GM15510 (cell line): ENCODE data around the gene FRMPD2.

Experiments
- POLR2A ChIP-seq: IDR thresholded peaks from 3 replicates; pipeline ENCODE4 v1.6.1; 2011; ENCODE audit warnings: borderline replicate concordance; ENCODE audit not compliant: insufficient read length; ENCODE audit errors: extremely low read depth

The FRMPD2 gene

GRCh38 chr10:48245977-48246376 lies 28.5 kb downstream of the FRMPD2 start:
- no peak for TF ChIP-seq POLR2A

DNA sequence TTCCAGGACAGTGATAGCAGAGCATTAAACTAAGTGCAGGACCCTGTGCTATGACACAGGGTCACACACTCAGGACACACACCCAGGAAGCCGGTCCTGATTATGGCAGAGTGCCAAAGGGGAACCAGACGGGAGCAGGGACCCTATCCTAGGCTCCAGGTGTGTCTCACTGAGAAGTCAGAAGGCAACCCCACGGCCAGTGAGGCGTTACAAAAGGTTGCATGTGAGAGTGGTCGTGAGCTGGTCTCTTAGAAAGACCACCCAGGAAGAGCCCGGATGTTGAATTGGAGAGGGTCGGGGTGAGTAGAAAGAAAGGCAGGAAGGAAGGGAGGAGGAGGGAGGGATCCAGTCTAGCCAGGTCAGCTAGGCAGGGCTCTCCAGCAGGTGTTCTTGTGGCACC lies 31.0 kb downstream of the FRMPD2 start:
- no peak for TF ChIP-seq POLR2A

- TF ChIP-seq POLR2A, result no peak
These were observed 32.2 kb downstream of the FRMPD2 start for GRCh38 chr10:48242171-48242904.

GRCh38 chr10:48241332-48241731 lies 33.2 kb downstream of the FRMPD2 start:
- TF ChIP-seq POLR2A, result no peak

DNA sequence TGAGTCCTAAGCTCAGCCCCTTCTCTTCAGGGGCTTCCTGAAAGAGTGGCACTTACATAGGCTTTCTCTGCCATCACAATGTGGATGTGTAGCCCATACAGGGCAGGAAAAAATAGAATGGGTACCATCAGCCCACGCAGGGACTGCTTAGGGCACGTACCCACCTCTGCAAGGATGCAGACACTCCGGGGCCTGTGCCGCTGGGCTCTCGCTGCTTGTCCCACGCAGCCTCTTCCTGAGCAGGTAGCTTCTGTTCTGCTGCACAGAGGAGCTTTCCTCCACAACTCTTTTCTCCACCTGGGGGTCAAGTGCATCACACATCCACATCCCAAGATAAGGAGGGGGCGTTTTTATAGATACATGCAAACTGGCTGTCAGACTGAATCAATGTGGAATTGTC lies 34.3 kb downstream of the FRMPD2 start:
- TF ChIP-seq POLR2A, result no peak

DNA sequence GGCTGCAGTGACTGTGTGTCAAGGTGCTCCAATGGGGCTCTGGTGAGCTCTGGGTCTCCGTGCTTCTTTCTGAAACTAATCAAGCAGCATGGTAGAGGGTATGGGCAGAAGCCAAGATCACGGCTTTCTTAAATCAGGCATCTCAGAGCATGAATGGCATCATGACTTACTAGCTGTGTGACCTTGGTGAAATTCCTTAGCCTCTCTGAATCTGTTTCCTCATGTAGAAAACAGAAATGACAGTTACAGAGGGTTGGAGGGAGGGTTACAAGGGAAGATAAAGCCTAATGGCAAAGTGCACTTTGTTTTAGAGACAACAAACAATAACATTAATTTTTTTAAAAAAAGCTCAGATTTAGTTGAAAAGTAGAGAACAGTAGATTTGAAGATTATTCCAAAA lies 34.9 kb downstream of the FRMPD2 start:
- no peak for TF ChIP-seq POLR2A

DNA sequence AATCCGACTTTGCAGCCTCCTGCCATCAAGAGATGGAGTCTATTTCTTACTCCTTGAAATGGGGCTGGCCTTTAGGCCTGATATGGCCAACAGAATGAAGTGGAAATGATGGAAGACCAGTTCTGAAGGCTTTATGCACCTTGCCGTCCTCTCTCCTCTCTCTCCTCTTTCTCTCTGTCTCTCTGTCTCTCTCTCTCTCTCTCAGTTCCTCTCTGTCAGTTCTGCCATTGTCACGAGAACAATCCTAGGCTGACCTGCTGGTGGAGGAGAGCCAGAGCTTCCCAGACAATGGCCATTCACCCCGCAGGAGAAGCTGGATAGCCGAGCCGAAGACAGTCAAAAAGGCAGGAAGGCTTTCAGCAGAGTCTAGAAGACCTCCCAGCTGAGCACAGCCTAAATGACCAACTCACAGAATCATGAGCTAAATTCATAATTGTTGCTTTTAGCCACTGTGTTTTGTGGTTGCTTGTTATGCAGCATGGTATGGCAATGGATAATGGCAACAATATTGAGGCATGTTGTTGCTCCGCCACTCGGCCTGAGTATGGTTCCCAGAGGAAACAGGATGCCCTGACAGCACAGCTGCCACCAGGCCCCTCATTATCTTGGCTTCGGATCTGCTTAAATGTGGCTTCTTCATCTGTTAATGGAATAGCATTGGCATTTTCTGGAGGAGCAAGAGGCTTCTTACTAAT lies 35.5 kb downstream of the FRMPD2 start:
- TF ChIP-seq POLR2A, result no peak

- TF ChIP-seq POLR2A, result no peak
These were observed 36.9 kb downstream of the FRMPD2 start for GRCh38 chr10:48237259-48238250.

DNA sequence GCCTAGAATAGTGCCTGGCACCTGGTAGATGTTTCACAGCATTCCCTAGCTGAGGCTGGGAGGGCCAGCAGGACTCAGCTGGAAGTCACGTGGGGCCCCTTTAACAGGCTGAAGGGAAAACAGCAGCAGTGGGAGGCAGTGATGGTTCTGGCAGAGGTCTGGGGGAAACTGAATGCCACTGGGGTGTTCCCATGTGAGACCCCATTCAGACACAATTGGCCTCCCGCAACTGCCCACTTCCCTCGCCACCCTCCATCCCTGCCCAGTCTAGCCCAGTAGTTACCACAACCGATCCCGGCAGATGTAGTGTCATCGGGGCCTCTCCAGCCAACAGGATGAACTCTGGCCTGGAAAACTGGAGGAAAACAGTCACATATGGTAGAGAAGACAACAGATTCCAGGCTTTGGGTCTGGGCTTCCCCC lies 38.3 kb downstream of the FRMPD2 start:
- TF ChIP-seq POLR2A, result no peak

GRCh38 chr10:48235501-48235900 lies 39.0 kb downstream of the FRMPD2 start:
- no peak for TF ChIP-seq POLR2A

- TF ChIP-seq POLR2A, result no peak
These were observed 39.7 kb downstream of the FRMPD2 start for GRCh38 chr10:48234787-48235186.

DNA sequence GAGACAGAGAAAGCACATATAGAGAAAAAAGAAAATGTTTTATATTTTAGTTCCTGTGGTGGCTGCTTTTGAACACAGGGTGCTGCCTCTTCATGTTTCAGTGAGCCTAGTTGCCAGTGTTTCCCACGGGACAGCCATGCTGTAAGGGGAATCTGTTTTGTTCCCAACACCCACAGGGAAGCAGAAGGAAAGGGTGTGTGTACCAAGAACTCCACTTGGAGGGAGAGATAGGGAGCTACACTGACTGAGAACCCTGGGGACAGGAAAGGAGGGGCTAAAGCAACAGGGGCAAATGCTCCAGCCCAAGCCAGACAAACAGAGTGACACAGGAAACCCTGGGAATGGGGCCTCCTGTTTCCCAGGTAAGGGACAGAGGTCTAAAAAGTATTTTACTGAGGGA lies 40.2 kb downstream of the FRMPD2 start:
- TF ChIP-seq POLR2A, result no peak

DNA sequence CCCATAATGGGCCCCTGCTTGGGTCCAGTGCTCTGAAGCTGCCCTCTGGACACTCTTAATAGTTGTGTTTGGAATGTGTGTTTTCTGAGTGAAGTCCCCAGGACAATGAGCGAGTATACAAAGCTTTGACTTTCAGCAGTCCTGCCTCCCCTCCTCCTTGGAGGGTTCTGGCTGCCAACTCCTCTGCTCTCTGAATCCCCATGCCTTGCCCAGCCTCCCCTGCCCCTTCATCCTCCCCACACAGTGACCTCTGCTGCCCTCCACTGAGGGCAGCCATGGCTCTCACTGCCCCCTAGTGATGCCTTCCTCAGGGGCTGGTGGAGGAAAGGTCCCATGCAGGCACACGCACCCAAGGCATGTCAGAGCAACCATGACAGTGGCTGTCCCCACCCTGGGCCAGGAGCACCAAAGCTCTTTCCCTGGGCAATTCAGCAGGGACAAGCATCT lies 40.9 kb downstream of the FRMPD2 start:
- no peak for TF ChIP-seq POLR2A

GRCh38 chr10:48232717-48233447 lies 41.6 kb downstream of the FRMPD2 start:
- no peak for TF ChIP-seq POLR2A
